ENCODE measurements around the gene PSMB1.

- TF ChIP-seq CTCF (IDR thresholded peaks at IDR 0.05) (no peak), POLR2A (IDR thresholded peaks at IDR 0.05) (no peak)
Observed at GRCh38 chr6:170533792-170534191, 19.3 kb downstream of the PSMB1 start.
